Peyer's patch (tissue), 4 donors: ENCODE results near the gene SLC25A22. TPM values are rescaled to one million over a fixed set of nuclear protein-coding genes. Genes with fewer than 3 reads are reported as not detected.

Experiments
- DNase-seq, 3 donors: peaks; one replicate each; pipeline ENCODE4 v3.0.0-alpha.2; 2017 to 2019
- H3K27ac ChIP-seq, 4 donors: fragments of 200-600 bp; sonication (generic); one replicate each; pipeline ENCODE4 v1.5.1; 2016 to 2019
- H3K27me3 ChIP-seq, 2 donors: fragments of 200-600 bp; sonication (generic); one replicate each; pipeline ENCODE4 v1.5.1; 2019
- H3K36me3 ChIP-seq, 3 donors: fragments of 200-600 bp; sonication (generic); one replicate each; pipeline ENCODE4 v1.5.1; 2016 to 2019
- H3K4me1 ChIP-seq, 4 donors: fragments of 200-600 bp; sonication (generic); one replicate each; pipeline ENCODE4 v1.5.1; 2016 to 2019
- H3K4me3 ChIP-seq, 4 donors: fragments of 200-600 bp; sonication (generic); 1 replicate in 3 of 4; 2 replicates in 1 of 4; pipeline ENCODE4 v1.5.1; 2016 to 2019; ENCODE audit warnings: mild to moderate bottlenecking in 1 of 4
- H3K9me3 ChIP-seq, 4 donors: fragments of 200-600 bp; sonication (generic); one replicate each; pipeline ENCODE4 v1.5.1; 2016 to 2019; ENCODE audit warnings: mild to moderate bottlenecking in 1 of 4
- CTCF ChIP-seq, 6 experiments: fragments of 450-650 bp in 4 of 6; fragments of 200-600 bp in 2 of 6; sonication (generic) in 1 of 6; IDR thresholded peaks; one replicate each; pipeline ENCODE4 v1.5.1; 2017 to 2019; ENCODE audit warnings: antibody characterized with exemption in 6 of 6, mild to moderate bottlenecking in 3 of 6, moderate library complexity in 1 of 6
- POLR2A ChIP-seq, 2 donors: fragments of 450-650 bp; IDR thresholded peaks; one replicate each; pipeline ENCODE4 v1.5.1; 2017; ENCODE audit warnings: antibody characterized with exemption in 2 of 2, mild to moderate bottlenecking in 2 of 2, moderate library complexity in 2 of 2
- total RNA-seq, 4 donors: library from RNA; depleted of rRNA; stranded (reverse); fragments of >200 nt; gene quantifications; one replicate each; pipeline ENCODE4 v1.1.0, GENCODE V29; 2016

SLC25A22 gene
- total RNA-seq, 4 donors from 2014 or later, result 14.2 to 22.0 (median 16.6) TPM

GRCh38 chr11:774873-775592 lies 23.0 kb downstream of the SLC25A22 start:
- no peak for DNase-seq
- Histone ChIP-seq H3K9me3 (no peaks in the 10 kb centered on the region), H3K27ac (no peak overlapping the region), H3K4me3 (no peak overlapping the region), H3K36me3 (peaks cover 0 to 38% (median 0%) of the 10 kb centered on the region in 3 donors), H3K27me3 (no peaks in the 10 kb centered on the region), H3K4me1 (peaks cover 0 to 41% (median 12%) of the 10 kb centered on the region in 4 donors)
- no peak for TF ChIP-seq POLR2A (IDR thresholded peaks at IDR 0.05)
- no peak for TF ChIP-seq CTCF (IDR thresholded peaks at IDR 0.05)

GRCh38 chr11:773830-774229 lies 24.3 kb downstream of the SLC25A22 start:
- DNase-seq, result no peak
- TF ChIP-seq POLR2A (IDR thresholded peaks at IDR 0.05), result no peak
- TF ChIP-seq CTCF (IDR thresholded peaks at IDR 0.05), result no peak
- Histone ChIP-seq H3K4me3 (no peak overlapping the region), H3K36me3 (peaks cover 0 to 41% (median 0%) of the 10 kb centered on the region in 3 donors), H3K4me1 (peaks cover 0 to 29% (median 12%) of the 10 kb centered on the region in 4 donors), H3K27me3 (no peaks in the 10 kb centered on the region), H3K9me3 (no peaks in the 10 kb centered on the region), H3K27ac (no peak overlapping the region)

- no peaks in the 10 kb centered on the region for H3K27me3 ChIP-seq
- no peak overlapping the region for H3K4me3 ChIP-seq
- TF ChIP-seq POLR2A (IDR thresholded peaks at IDR 0.05) (no peak), CTCF (IDR thresholded peaks at IDR 0.05) (no peak)
- peaks cover 0 to 25% (median 11%) of the 10 kb centered on the region in 4 donors for H3K4me1 ChIP-seq
- H3K36me3 ChIP-seq, result peaks cover 0 to 41% (median 0%) of the 10 kb centered on the region in 3 donors
- no peak overlapping the region for H3K27ac ChIP-seq
- H3K9me3 ChIP-seq, result no peaks in the 10 kb centered on the region
- no peak for DNase-seq
Observed at GRCh38 chr11:773425-773824, 24.7 kb downstream of the SLC25A22 start.

- Histone ChIP-seq H3K27me3 (no peaks in the 10 kb centered on the region), H3K36me3 (peaks cover 0 to 41% (median 0%) of the 10 kb centered on the region in 3 donors), H3K4me1 (peaks cover 0 to 21% (median 8%) of the 10 kb centered on the region in 4 donors), H3K4me3 (no peak overlapping the region), H3K9me3 (no peaks in the 10 kb centered on the region), H3K27ac (no peak overlapping the region)
- DNase-seq, result no peak
- TF ChIP-seq POLR2A (IDR thresholded peaks at IDR 0.05), result no peak
- TF ChIP-seq CTCF (IDR thresholded peaks at IDR 0.05), result no peak
Observed at GRCh38 chr11:772429-773390, 25.4 kb downstream of the SLC25A22 start.

GRCh38 chr11:771617-772204 lies 26.4 kb downstream of the SLC25A22 start:
- Histone ChIP-seq H3K9me3 (no peaks in the 10 kb centered on the region), H3K4me1 (peaks cover 0 to 21% (median 8%) of the 10 kb centered on the region in 4 donors), H3K27ac (no peak overlapping the region), H3K36me3 (peaks cover 0 to 46% (median 0%) of the 10 kb centered on the region in 3 donors), H3K4me3 (no peak overlapping the region), H3K27me3 (no peaks in the 10 kb centered on the region)
- TF ChIP-seq POLR2A (IDR thresholded peaks at IDR 0.05), result no peak
- no peak for TF ChIP-seq CTCF (IDR thresholded peaks at IDR 0.05)
- DNase-seq, result no peak
